Measurements from ENCODE around the gene SMAD2.

DNA sequence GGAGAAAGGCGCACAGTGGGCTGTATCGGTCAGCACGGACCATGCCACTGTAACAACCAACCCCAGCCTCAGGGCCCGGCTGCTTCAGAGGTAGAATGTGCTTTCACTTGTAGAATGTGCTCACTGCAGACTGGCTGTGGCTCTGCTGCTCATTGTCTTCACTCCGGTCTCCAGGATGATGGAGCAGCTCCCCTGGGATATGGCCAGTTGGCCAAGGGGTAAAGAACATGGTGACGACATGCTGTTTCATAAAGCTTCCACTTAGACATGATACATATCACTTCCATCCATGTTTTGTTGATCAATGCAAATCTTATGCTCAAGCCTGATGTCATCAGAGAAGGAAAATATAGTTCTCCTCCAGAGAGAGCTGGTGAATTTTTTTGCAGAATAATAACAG, 127.7 kb downstream of the SMAD2 start:
- no peak for TF ChIP-seq POLR2A (IDR thresholded peaks at IDR 0.05)
- TF ChIP-seq, protein P1, sequence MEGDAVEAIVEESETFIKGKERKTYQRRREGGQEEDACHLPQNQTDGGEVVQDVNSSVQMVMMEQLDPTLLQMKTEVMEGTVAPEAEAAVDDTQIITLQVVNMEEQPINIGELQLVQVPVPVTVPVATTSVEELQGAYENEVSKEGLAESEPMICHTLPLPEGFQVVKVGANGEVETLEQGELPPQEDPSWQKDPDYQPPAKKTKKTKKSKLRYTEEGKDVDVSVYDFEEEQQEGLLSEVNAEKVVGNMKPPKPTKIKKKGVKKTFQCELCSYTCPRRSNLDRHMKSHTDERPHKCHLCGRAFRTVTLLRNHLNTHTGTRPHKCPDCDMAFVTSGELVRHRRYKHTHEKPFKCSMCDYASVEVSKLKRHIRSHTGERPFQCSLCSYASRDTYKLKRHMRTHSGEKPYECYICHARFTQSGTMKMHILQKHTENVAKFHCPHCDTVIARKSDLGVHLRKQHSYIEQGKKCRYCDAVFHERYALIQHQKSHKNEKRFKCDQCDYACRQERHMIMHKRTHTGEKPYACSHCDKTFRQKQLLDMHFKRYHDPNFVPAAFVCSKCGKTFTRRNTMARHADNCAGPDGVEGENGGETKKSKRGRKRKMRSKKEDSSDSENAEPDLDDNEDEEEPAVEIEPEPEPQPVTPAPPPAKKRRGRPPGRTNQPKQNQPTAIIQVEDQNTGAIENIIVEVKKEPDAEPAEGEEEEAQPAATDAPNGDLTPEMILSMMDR (IDR thresholded peaks at IDR 0.05) = no peak

Measured in esophagus squamous epithelium (tissue), 4 donors.